ENCODE measurements around the gene CFAP46.
"Not testable (repeated sequence)": the region's sequence is repeated elsewhere in the genome, so short reads cannot be mapped to it uniquely, and the experiment has no call there.

The CFAP46 gene

DNA sequence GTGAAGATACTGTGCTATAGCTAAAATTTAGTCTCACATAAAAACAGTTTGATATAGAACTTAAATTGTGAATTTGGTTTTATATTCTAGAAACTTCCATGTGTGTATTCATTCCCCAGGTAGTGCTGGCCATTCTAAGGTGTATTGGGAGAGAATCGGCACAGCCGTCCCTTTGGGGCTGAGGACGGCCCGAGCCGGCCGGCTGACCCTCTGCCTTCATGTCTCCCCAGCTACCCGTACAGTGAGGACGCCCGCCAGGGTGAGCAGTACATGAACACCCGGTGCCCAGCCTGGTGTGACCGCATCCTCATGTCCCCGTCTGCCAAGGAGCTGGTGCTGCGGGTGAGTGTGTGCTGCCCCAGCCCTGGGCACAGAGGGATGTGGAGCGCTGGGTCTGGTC is 164.9 kb downstream of the CFAP46 start:
- no peak for DNase-seq (ENCODE audit: low read depth in 1 of 2, low spot score in 1 of 2)

DNA sequence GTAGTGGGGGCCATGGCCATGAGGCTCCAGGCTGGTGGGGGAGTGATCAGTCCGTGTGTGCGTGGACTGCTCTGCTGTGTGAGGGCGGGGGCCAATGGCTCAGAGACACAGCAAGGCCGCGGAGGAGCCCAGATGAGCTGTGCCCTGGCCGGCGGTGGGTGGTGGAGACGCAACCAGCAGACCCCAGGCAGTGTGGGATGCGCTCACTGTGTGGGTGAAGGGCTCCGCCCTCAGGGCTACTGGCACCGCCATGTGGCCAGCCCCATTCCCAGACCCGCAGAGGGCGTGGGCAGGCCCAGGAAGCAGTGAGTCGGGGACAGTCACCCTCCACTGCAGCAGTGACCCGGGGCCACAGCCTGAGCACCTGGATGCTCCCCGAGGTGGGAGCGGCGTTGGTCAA is 165.5 kb downstream of the CFAP46 start:
- no peak for DNase-seq (ENCODE audit: low read depth in 1 of 2, low spot score in 1 of 2)

GRCh38 chr10:132776186-132776585 is 166.2 kb downstream of the CFAP46 start:
- no peak for DNase-seq (ENCODE audit: low read depth in 1 of 2, low spot score in 1 of 2)

DNA sequence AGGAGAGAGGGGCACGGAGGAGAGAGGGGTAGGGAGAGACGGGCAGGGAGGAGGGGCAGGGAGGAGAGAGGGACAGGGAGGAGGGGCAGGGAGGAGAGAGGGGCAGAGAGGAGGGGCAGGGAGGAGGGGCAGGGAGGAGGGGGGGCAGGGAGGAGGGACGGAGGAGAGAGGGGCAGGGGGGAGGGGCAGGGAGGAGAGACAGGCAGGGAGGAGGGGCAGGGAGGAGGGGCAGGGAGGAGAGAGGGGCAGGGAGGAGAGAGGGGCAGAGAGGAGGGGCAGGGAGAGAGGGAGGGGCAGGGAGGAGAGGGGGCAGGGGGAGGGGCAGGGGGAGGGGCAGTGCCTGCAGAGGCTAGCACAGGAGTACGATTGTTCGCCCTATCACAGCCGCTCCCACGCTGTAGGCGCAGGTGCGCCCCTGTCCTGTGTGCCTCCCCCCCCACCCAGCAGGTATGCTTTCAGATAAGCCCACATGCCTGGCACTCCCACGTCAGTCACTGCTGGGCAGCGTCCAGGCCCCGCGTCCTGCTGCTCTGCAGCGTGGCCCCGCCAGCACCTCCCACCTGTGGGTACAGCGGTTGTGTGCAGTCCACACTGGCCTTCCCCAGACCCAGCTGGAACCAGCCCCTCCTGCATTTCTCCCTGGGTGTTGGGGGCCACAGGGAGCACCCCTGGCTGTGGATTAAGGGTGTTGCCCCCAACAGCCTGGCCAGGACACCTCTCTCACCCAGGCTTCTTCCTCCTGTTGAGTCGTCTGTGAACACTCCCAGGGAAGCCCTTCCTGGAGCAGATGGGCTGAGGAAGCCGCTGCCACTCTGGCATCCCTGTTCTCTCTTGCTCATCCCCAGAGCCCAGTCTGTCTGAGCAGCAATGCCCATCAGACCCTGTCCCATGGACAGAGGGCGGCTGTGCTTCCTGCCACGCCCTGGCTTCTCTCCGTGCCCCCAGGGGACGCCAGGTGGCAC is 167.2 kb downstream of the CFAP46 start:
- DNase-seq (ENCODE audit: low read depth in 1 of 2, low spot score in 1 of 2), result no peak

DNA sequence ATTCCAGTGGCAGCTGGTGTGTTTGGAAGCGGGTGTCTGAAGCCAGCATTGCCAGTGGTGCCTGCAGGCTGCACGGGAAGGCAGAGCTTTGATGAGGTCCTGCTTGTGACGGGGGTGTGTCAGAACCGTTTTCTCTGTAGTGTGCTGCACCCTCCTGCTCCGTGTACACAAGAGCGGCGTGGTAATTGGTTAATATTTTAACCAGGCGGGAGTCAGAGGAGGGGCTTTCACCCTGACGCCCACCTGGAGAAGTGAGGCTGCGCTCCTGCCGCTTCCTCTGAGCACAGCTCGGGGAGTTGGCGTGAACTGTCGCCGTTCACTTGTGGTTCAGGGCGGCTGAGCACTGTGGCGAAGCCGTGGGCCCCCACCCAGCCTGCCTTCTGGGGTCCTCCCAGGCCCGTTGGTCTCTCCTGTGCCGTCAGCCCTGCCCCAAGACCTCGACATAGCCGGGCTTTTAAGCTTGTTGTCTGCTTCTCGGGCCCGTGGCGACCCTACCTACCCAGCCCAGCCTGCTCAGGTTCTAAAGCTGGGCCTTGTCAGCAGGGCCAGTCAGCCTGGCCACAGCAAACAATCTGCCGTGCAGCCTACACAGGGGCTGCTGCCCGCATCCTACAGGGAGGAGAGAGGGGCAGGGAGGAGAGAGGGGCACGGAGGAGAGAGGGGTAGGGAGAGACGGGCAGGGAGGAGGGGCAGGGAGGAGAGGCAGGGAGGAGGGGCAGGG is 168.0 kb downstream of the CFAP46 start:
- DNase-seq (ENCODE audit: low read depth in 1 of 2, low spot score in 1 of 2), result no peak

GRCh38 chr10:132772816-132773215 is 169.6 kb downstream of the CFAP46 start:
- DNase-seq (ENCODE audit: low read depth in 1 of 2, low spot score in 1 of 2), result not testable (repeated sequence)

GRCh38 chr10:132770061-132771021 is 172.0 kb downstream of the CFAP46 start:
- DNase-seq (ENCODE audit: low read depth in 1 of 2, low spot score in 1 of 2), result no peak

GRCh38 chr10:132768346-132769248 is 173.8 kb downstream of the CFAP46 start:
- no peak for DNase-seq (ENCODE audit: low read depth in 1 of 2, low spot score in 1 of 2)

DNA sequence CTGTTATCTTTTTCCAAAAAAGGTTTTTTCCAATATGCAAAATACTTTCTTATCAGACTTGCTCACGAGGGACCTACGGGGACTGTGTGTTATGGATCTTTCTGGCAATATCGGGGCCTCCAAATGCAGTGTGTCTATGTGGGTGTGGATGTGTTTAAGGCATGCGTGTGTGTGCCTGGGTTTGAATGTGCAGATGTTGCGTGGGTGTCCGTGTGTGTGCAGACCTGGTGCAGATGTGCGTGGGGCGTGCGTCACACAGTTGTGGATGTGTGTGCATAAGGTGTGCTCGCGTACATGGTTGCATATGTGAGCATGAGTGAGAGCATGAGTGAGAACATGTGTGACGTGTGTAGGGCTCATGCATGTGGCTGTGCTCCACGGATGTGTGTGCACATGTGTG is 176.1 kb downstream of the CFAP46 start:
- no peak for DNase-seq (ENCODE audit: low read depth in 1 of 2, low spot score in 1 of 2)

- no peak for DNase-seq (ENCODE audit: low read depth in 1 of 2, low spot score in 1 of 2)
Measured at GRCh38 chr10:132765435-132765834, 176.9 kb downstream of the CFAP46 start.

DNA sequence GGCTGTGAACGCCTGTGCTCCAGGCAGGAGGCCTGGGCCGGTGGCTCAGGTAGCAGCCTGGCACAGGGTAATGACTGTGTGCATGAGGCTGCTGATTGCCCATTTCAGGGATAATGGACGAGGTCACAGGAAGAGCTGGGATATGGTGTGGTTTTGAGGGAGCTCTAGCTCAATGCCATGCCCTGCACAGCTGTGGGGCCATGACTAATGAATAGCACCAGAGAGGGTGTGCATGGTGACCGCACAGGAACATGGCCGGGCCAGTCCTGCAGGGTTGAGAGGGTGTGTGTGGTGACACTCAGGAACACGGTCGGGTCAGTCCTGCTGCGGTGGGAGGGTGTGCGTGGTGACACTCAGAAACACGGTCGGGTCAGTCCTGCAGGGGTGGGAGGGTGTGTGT is 178.3 kb downstream of the CFAP46 start:
- no peak for DNase-seq (ENCODE audit: low read depth in 1 of 2, low spot score in 1 of 2)

GRCh38 chr10:132763545-132763944 is 178.8 kb downstream of the CFAP46 start:
- no peak for DNase-seq (ENCODE audit: low read depth in 1 of 2, low spot score in 1 of 2)

- no peak for DNase-seq (ENCODE audit: low read depth in 1 of 2, low spot score in 1 of 2)
Measured at GRCh38 chr10:132762267-132762666, 180.1 kb downstream of the CFAP46 start.

DNA sequence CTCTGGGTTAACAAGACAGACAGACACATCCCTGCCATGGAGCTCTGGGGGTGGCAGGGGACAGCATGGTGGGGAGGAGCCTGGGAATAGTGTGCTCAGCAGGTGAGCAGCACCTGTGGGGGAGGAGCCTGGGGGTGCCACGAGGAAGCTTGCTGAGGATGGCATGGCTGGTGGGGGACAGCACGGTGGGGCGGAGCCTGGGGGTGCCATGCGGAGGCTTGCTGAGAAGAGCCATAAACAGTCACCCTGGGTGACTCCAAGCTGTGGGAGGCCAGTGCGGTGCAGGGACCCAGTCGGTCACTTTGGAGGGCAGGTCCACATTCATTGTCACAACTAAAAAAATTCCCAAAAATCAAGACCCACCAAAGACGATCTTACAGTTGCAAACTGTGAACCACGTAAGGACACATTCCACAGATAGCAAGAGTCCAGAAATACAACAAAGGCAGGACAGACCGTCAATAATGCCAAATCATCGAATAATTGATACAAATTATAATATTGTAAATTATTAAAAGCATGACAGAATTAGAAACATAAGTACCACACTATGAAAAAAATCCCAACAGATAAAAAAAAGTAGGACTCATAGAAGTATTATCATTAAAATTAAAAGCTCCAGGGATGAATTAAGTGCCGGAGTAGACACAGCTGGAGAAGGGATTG is 180.8 kb downstream of the CFAP46 start:
- no peak for DNase-seq (ENCODE audit: low read depth in 1 of 2, low spot score in 1 of 2)

GRCh38 chr10:132758865-132759264 is 183.5 kb downstream of the CFAP46 start:
- no peak for DNase-seq (ENCODE audit: low read depth in 1 of 2, low spot score in 1 of 2)

Data from activated CD4-positive, alpha-beta T cell treated with anti-CD3 and anti-CD28 coated beads, Interleukin-2, amount 50 U/mL, for 24 hours (primary cell).